OCI-LY3 (cell line): Measurements from ENCODE around the gene GRIK5.

Source experiments
- EZH2phosphoT487 ChIP-seq: fragments of 200-600 bp; shearing (Covaris generic); IDR thresholded peaks from 2 replicates; pipeline ENCODE4 v1.6.1; 2018; ENCODE audit warnings: antibody characterized with exemption, mixed run types, low read depth
- TF ChIP-seq, protein P1 (sequence below): fragments of 200-600, 300-600 bp; sonication (generic); IDR thresholded peaks from 2 replicates; pipeline ENCODE4 v1.5.1; 2014; ENCODE audit warnings: antibody characterized with exemption, low read length, low read depth

DNA sequence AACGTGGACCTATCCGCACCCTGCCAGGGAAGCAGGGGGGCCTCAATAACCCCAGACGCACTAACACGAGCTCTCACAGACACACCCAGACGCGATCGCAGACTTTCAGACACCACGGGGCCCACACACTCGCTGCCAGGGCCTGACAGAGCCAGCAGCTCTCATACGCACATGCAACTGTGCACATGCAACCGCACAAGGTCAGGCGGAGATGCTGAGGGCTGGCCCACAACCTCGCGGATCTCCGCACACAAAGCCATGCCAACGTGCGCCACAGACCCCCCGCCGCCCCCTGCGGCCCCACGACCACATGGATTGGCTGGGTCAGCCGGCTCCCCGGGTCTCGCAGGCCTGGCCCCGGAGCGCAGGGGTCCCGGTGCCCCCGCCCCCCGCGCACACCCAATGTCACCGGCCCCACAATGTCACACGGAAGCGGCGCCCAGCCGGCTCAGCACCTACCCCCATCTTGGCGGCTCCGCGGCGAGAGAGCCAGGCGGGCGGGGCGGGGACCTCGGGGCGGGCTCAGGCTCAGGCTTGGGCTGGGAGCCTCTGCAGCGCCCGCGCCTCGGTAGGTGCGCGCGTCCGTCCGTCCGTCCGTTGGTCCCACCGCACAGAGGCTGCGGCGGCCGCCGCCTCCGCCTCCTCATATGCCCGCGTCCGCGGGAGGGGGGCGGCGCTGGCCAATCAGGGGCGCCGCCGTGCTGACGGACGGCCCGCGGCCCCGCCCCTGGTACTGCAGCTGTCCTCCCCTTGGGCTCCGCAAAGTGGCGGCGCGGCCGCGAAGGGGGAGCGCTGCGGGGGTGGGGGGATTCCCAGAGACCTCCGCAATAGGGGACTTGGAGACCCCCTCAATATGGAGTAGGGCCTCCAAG is 76.2 kb downstream of the GRIK5 start, which contains the start of gene ATP1A3:
- TF ChIP-seq, protein P1, sequence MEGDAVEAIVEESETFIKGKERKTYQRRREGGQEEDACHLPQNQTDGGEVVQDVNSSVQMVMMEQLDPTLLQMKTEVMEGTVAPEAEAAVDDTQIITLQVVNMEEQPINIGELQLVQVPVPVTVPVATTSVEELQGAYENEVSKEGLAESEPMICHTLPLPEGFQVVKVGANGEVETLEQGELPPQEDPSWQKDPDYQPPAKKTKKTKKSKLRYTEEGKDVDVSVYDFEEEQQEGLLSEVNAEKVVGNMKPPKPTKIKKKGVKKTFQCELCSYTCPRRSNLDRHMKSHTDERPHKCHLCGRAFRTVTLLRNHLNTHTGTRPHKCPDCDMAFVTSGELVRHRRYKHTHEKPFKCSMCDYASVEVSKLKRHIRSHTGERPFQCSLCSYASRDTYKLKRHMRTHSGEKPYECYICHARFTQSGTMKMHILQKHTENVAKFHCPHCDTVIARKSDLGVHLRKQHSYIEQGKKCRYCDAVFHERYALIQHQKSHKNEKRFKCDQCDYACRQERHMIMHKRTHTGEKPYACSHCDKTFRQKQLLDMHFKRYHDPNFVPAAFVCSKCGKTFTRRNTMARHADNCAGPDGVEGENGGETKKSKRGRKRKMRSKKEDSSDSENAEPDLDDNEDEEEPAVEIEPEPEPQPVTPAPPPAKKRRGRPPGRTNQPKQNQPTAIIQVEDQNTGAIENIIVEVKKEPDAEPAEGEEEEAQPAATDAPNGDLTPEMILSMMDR = no peak
- TF ChIP-seq EZH2phosphoT487 = no peak
